ENCODE results near the gene PAGR1. TPM values are rescaled to one million over a fixed set of nuclear protein-coding genes. Genes with fewer than 3 reads are reported as not detected.
A peak's percentile ranks its signal among the peaks of the same experiment; 100 is the strongest.

Gene PAGR1
- total and polyA plus RNA-seq, 2 donors (not counting 1 experiment from before 2014, with no cell fraction given): 17.8 to 28.4 TPM

DNA sequence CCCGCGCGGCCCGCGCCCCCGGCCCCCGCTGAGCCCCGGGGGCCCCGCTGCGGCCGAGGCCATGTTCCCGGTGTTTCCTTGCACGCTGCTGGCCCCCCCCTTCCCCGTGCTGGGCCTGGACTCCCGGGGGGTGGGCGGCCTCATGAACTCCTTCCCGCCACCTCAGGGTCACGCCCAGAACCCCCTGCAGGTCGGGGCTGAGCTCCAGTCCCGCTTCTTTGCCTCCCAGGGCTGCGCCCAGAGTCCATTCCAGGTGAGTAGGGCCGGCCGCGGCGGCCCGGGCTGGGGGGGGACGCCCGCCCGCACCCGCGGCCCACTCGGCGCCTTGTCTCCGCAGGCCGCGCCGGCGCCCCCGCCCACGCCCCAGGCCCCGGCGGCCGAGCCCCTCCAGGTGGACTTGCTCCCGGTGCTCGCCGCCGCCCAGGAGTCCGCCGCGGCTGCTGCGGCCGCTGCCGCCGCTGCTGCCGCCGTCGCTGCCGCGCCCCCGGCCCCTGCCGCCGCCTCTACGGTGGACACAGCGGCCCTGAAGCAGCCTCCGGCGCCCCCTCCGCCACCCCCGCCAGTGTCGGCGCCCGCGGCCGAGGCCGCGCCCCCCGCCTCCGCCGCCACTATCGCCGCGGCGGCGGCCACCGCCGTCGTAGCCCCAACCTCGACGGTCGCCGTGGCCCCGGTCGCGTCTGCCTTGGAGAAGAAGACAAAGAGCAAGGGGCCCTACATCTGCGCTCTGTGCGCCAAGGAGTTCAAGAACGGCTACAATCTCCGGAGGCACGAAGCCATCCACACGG lies 9.1 kb upstream of the PAGR1 start:
- peak overlapping the region; percentile 62 for H2AFZ ChIP-seq (ENCODE audit: insufficient read depth, low read depth, low read length, poor library complexity, severe bottlenecking)
- POLR2A ChIA-PET: interaction anchor here (0.6 to 4.3 kb wide), 13 partner anchors 9 to 198 kb away, joined by 3 to 31 read pairs (median 7); partner anchors contain the start of genes C16orf54, KCTD13, KIF22 and PAGR1

More for the DNA sequence above, 9.1 kb upstream of the PAGR1 start:
- no peak for ATAC-seq (ENCODE audit: low read depth)
- peak overlapping the region; percentile 93 for H3K4me3 Mint-ChIP-seq
- H3K27ac Mint-ChIP-seq: peak overlapping the region; percentile 94
- H3K79me2 ChIP-seq (ENCODE audit: control insufficient read depth, insufficient read depth, low read length): peaks cover 37% of the 10 kb centered on the region
- H3K9ac ChIP-seq (ENCODE audit: low read length): peak overlapping the region; percentile 68
- peaks cover 2 to 18% of the 10 kb centered on the region in 2 experiments for H3K36me3 ChIP-seq (replicated peaks in 1 of 2; ENCODE audit: control extremely low read depth in 1 of 2, control insufficient read depth in 1 of 2, extremely low read depth in 1 of 2, insufficient read depth in 2 of 2, low read length in 1 of 2)
- no peaks in the 10 kb centered on the region for H3K27me3 Mint-ChIP-seq
- H3K4me3 ChIP-seq (ENCODE audit: control extremely low read depth in 1 of 5, extremely low read depth in 1 of 5, insufficient read depth in 1 of 5, low read depth in 2 of 5, low read length in 4 of 5): peak overlapping the region; percentile 25 to 77 (median 66)
- H3K4me1 ChIP-seq (ENCODE audit: control insufficient read depth in 2 of 2, insufficient read depth in 2 of 2, low read length in 2 of 2): peaks cover 56 to 61% of the 10 kb centered on the region in 2 donors
- under 1% methylated on average over 99 of the region's 99 CpGs for WGBS (ENCODE audit: insufficient coverage)
- DNase-seq: peak; percentile 74
- H3K27me3 ChIP-seq (replicated peaks in 1 of 4; ENCODE audit: control extremely low read depth in 1 of 4, control insufficient read depth in 3 of 4, insufficient read depth in 4 of 4, low read length in 3 of 4): peaks cover 0 to 7% (median 2%) of the 10 kb centered on the region in 4 experiments
- H3K27ac ChIP-seq (ENCODE audit: low read length in 2 of 2): peak overlapping the region; percentile 68 to 89
- H3K9me3 Mint-ChIP-seq (ENCODE audit: insufficient read depth): no peaks in the 10 kb centered on the region
- intact Hi-C loops (cut with micrococcal nuclease): loop anchor here (1.0 to 5.0 kb wide), 3 partner anchors 41 to 198 kb away; no protein-coding TSS in a partner anchor
- CTCF ChIA-PET: interaction anchor here (0.7 to 3.8 kb wide), 18 partner anchors 11 to 225 kb away, joined by 3 to 66 read pairs (median 4); partner anchors contain the start of genes C16orf54, KIF22, MVP and PAGR1
- no peak for TF ChIP-seq EZH2 (IDR thresholded peaks at IDR 0.05; ENCODE audit: borderline replicate concordance, insufficient read depth, low read depth, low read length, poor library complexity, severe bottlenecking)
- TF ChIP-seq, protein P1, sequence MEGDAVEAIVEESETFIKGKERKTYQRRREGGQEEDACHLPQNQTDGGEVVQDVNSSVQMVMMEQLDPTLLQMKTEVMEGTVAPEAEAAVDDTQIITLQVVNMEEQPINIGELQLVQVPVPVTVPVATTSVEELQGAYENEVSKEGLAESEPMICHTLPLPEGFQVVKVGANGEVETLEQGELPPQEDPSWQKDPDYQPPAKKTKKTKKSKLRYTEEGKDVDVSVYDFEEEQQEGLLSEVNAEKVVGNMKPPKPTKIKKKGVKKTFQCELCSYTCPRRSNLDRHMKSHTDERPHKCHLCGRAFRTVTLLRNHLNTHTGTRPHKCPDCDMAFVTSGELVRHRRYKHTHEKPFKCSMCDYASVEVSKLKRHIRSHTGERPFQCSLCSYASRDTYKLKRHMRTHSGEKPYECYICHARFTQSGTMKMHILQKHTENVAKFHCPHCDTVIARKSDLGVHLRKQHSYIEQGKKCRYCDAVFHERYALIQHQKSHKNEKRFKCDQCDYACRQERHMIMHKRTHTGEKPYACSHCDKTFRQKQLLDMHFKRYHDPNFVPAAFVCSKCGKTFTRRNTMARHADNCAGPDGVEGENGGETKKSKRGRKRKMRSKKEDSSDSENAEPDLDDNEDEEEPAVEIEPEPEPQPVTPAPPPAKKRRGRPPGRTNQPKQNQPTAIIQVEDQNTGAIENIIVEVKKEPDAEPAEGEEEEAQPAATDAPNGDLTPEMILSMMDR (IDR thresholded peaks at IDR 0.05): no peak
- H4K20me1 ChIP-seq (ENCODE audit: control insufficient read depth, insufficient read depth, low read length, poor library complexity, severe bottlenecking): peaks cover 39% of the 10 kb centered on the region
- peaks cover 57% of the 10 kb centered on the region for H3K4me1 Mint-ChIP-seq
- peak overlapping the region; percentile 99 for H3K4me2 ChIP-seq (replicated peaks; ENCODE audit: low read depth, low read length, poor library complexity, severe bottlenecking)
- peaks cover 0 to 5% (median 0%) of the 10 kb centered on the region in 3 donors for H3K9me3 ChIP-seq (ENCODE audit: control extremely low read depth in 1 of 3, control insufficient read depth in 2 of 3, insufficient read depth in 1 of 3, low read length in 2 of 3)
